SH-SY5Y (cell line): ENCODE measurements around the gene ETFA.

Experiments used
- GATA2 ChIP-seq: IDR thresholded peaks from 2 replicates; pipeline ENCODE4 v1.6.1; 2011; ENCODE audit warnings: mild to moderate bottlenecking, low read depth, low read length
- GATA3 ChIP-seq: IDR thresholded peaks from 2 replicates; pipeline ENCODE4 v1.6.1; 2011; ENCODE audit warnings: low read depth, mild to moderate bottlenecking, low read length, moderate library complexity

DNA sequence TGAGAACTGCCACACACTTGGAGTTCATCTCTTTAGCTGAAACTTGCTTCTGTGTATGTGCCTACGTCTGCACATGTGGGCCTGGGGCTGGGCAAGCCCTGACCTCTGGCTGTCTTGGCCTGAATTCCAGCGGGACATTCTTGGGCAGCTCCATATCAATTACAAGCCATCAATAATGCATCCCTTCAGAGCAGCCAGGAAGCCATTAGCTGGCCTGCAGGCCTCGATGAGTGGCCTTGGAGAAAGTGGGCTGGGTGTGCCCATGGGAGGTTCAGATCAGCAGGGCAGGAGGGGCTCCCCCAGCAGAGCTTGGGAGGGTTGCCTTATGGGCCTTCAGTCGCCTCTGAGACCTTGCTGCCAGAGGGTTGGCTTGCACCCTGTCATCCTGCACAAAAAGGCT, 124.1 kb downstream of the ETFA start:
- TF ChIP-seq GATA2 (no peak), GATA3 (no peak)
